HG03103 (cell line): ENCODE measurements around the gene RBKS.
"Not testable (repeated sequence)": the region's sequence is repeated elsewhere in the genome, so short reads cannot be mapped to it uniquely, and the experiment has no call there.

ENCODE experiments used
- ATAC-seq: cut with Tn5 transposase; IDR thresholded peaks from one replicate; pipeline ENCODE4 v1.9.1; 2021; ENCODE audit warnings: low read depth; ENCODE audit not compliant: unreplicated experiment

RBKS gene

GRCh38 chr2:27875089-27875881, 14.9 kb downstream of the RBKS start:
- ATAC-seq: no peak

GRCh38 chr2:27873091-27873490, 17.1 kb downstream of the RBKS start:
- ATAC-seq: no peak

GRCh38 chr2:27871802-27872201, 18.4 kb downstream of the RBKS start:
- ATAC-seq: no peak

GRCh38 chr2:27870724-27871123, 19.5 kb downstream of the RBKS start:
- ATAC-seq: no peak

- no peak for ATAC-seq
Observed at GRCh38 chr2:27869763-27870162, 20.4 kb downstream of the RBKS start.

GRCh38 chr2:27866237-27866636, 23.9 kb downstream of the RBKS start:
- no peak for ATAC-seq

GRCh38 chr2:27863955-27864354, 26.2 kb downstream of the RBKS start:
- not testable (repeated sequence) for ATAC-seq

GRCh38 chr2:27863146-27863545, 27.0 kb downstream of the RBKS start:
- ATAC-seq: no peak

- no peak for ATAC-seq
Observed at GRCh38 chr2:27860111-27860510, 30.1 kb downstream of the RBKS start.

- no peak for ATAC-seq
Observed at GRCh38 chr2:27857417-27858172, 32.6 kb downstream of the RBKS start.

- ATAC-seq: no peak
Observed at GRCh38 chr2:27856956-27857355, 33.2 kb downstream of the RBKS start.

- no peak for ATAC-seq
Observed at GRCh38 chr2:27856386-27856785, 33.8 kb downstream of the RBKS start.

GRCh38 chr2:27855476-27855875, 34.7 kb downstream of the RBKS start:
- no peak for ATAC-seq

GRCh38 chr2:27854229-27854862, 35.8 kb downstream of the RBKS start:
- ATAC-seq: no peak

- no peak for ATAC-seq
Observed at GRCh38 chr2:27852691-27853090, 37.5 kb downstream of the RBKS start.

GRCh38 chr2:27849558-27850205, 40.5 kb downstream of the RBKS start:
- ATAC-seq: no peak

- ATAC-seq: no peak
Observed at GRCh38 chr2:27847333-27847732, 42.9 kb downstream of the RBKS start.

GRCh38 chr2:27844821-27845255, 45.3 kb downstream of the RBKS start:
- no peak for ATAC-seq

- no peak for ATAC-seq
Observed at GRCh38 chr2:27843992-27844391, 46.2 kb downstream of the RBKS start.

GRCh38 chr2:27842894-27843293, 47.3 kb downstream of the RBKS start:
- ATAC-seq: no peak
